Measurements from ENCODE around the gene ATP2B2. TPM values are rescaled to one million over a fixed set of nuclear protein-coding genes. Genes with fewer than 3 reads are reported as not detected.
A peak's percentile ranks its signal among the peaks of the same experiment; 100 is the strongest.

ATP2B2 gene
- total and polyA plus RNA-seq, 2 donors from 2014 or later = 0.19 to 0.22 TPM

DNA sequence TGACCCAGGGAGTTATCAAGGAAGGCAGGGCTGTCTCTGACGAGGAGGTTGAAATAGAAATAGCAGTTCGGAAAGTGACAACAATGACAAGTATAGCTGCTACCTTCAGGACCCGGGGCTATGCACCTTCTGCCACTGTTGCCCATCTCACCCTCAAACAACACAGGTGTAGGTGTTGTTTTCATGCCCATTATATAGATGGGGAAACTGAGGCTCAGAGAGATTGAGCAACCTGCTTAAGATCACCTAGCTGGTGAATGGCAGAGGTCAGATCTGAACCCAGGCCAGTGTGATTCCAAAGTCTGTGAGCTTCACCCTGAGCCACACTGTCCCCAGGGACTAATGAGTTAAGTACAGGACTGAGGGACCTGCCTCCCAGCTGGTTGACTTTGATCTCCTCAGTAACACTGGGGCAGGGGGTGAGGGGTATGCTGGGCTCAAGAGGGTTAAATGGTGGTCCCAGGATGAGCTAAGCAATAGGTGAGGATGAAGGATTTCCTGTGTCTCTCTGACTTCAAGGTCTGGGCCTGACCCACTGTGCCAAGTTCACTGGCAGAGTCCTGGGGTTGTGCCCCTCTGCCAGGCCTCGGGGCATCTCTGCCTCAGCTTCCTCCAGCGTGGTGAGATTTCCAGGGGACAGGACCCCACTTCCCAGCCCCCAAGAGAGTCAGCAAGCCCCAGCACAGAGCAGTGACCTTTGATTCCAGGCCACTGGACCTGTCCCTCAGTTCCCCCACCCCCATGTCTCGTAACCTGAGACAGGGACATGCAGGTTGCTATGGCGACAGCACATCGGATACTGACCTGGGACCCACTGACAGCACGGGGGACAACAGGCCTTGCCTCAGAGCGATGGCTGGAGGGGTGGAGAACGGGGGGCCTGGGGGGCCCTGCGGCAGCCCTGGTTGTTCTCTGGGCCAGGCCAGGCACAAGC, 35.0 kb downstream of the ATP2B2 start:
- TF ChIP-seq, protein P1, sequence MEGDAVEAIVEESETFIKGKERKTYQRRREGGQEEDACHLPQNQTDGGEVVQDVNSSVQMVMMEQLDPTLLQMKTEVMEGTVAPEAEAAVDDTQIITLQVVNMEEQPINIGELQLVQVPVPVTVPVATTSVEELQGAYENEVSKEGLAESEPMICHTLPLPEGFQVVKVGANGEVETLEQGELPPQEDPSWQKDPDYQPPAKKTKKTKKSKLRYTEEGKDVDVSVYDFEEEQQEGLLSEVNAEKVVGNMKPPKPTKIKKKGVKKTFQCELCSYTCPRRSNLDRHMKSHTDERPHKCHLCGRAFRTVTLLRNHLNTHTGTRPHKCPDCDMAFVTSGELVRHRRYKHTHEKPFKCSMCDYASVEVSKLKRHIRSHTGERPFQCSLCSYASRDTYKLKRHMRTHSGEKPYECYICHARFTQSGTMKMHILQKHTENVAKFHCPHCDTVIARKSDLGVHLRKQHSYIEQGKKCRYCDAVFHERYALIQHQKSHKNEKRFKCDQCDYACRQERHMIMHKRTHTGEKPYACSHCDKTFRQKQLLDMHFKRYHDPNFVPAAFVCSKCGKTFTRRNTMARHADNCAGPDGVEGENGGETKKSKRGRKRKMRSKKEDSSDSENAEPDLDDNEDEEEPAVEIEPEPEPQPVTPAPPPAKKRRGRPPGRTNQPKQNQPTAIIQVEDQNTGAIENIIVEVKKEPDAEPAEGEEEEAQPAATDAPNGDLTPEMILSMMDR (IDR thresholded peaks at IDR 0.05; ENCODE audit: borderline replicate concordance, extremely low read depth, insufficient read depth) = no peak
- H3K4me1 ChIP-seq (ENCODE audit: control insufficient read depth in 2 of 3, insufficient read depth in 2 of 3, low read depth in 1 of 3, low read length in 3 of 3) = no peaks in the 10 kb centered on the region
- H3K36me3 ChIP-seq (ENCODE audit: control insufficient read depth in 2 of 3, insufficient read depth in 3 of 3, low read length in 3 of 3) = no peaks in the 10 kb centered on the region
- no peaks in the 10 kb centered on the region for H3K27me3 ChIP-seq (ENCODE audit: control insufficient read depth, insufficient read depth, low read length)
- H3K9ac ChIP-seq (ENCODE audit: low read length in 3 of 3) = no peak overlapping the region
- no peak overlapping the region for H3K27ac ChIP-seq (ENCODE audit: low read depth in 2 of 2, low read length in 2 of 2)
- DNase-seq (peak in 4 of 5 donors; percentile 73 to 81 (median 76)), FAIRE-seq (no peak)
- intact Hi-C loops (cut with DNase I) = no loop called here
- H3K4me3 ChIP-seq (ENCODE audit: low read length in 3 of 3) = no peak overlapping the region
- H3K9me3 ChIP-seq (ENCODE audit: control insufficient read depth in 2 of 3, insufficient read depth in 1 of 3, low read length in 3 of 3) = no peaks in the 10 kb centered on the region

DNA sequence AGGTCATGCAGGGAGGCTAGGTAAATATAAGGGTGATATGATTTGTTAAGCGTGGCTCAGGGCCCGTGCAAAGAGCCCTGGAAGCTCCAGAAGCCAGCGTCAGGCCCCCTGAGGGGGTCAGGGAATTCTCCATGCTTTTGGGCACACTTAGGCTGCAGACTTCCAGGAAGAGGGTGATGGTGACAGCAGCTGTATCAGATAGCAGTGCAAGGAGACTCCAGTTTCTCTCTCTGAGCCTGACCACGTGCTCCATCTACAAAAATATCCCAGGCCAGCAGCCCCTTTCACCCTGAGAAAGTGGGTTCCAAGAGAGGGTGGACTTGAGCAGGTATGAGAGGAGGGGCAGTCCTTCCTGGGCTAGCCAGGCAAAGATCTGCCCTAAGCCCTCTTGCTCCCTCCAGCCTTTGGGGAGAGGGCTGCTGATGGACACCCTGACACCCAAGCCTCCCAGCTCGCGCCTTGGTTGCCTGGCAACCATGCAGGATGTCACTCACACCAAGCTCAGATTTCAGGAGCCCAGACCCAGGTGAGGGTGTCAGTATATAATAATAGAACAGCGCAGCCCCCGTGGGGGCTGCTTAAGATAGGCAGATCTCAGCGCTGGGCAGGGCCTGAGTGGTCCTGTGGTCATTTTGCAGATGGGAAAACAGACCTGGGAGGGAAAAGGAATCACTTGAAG, 35.8 kb downstream of the ATP2B2 start:
- FAIRE-seq (no peak), DNase-seq (peak; percentile 22 to 72 (median 61))
- Histone ChIP-seq H3K9ac (ENCODE audit: low read length in 3 of 3) (no peak overlapping the region), H3K27me3 (ENCODE audit: control insufficient read depth, insufficient read depth, low read length) (no peaks in the 10 kb centered on the region), H3K4me1 (ENCODE audit: control insufficient read depth in 2 of 3, insufficient read depth in 2 of 3, low read depth in 1 of 3, low read length in 3 of 3) (no peaks in the 10 kb centered on the region), H3K4me3 (ENCODE audit: low read length in 3 of 3) (no peak overlapping the region), H3K27ac (ENCODE audit: low read depth in 2 of 2, low read length in 2 of 2) (no peak overlapping the region), H3K36me3 (ENCODE audit: control insufficient read depth in 2 of 3, insufficient read depth in 3 of 3, low read length in 3 of 3) (no peaks in the 10 kb centered on the region), H3K9me3 (ENCODE audit: control insufficient read depth in 2 of 3, insufficient read depth in 1 of 3, low read length in 3 of 3) (no peaks in the 10 kb centered on the region)
- intact Hi-C loops (cut with DNase I) = no loop called here
- TF ChIP-seq, protein P1 (IDR thresholded peaks at IDR 0.05; ENCODE audit: borderline replicate concordance, extremely low read depth, insufficient read depth) = no peak

DNA sequence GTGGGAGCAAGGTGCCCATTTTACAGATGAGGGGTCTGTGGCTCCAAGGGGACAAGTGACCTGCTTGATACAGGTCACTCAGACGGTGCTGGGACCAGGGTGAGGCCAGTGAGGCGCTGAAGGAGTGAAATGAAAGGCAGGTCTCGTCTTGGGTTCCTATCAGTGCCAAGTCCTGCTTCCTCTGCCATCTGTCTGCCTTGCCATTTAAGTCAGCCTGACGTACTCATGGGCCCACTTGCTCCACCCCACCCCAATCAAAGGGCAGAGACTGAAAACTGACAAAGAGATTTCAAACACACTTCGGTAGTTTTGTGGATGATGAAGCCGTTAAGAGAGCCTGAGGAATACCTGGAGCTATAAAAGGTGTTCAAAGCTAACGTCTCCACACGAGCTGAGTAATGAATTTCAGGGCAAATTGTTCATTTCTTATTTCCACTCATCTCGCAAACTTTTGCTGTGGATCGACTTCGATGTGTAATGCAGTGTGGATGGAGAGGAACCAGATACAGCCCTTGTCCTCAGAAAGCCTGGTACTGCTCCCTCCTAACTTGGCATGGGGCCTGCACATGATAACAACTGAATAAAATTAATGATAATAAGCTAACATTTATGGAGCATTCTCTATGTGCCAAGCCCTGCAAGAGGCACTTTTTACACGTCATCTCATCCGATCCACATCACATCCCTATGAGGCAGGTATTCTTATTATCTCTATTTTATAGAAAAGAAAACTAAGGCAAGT, 36.6 kb downstream of the ATP2B2 start:
- Histone ChIP-seq H3K9ac (ENCODE audit: low read length in 3 of 3) (no peak overlapping the region), H3K4me3 (ENCODE audit: low read length in 3 of 3) (no peak overlapping the region), H3K9me3 (ENCODE audit: control insufficient read depth in 2 of 3, insufficient read depth in 1 of 3, low read length in 3 of 3) (no peaks in the 10 kb centered on the region), H3K36me3 (ENCODE audit: control insufficient read depth in 2 of 3, insufficient read depth in 3 of 3, low read length in 3 of 3) (no peaks in the 10 kb centered on the region), H3K4me1 (ENCODE audit: control insufficient read depth in 2 of 3, insufficient read depth in 2 of 3, low read depth in 1 of 3, low read length in 3 of 3) (no peaks in the 10 kb centered on the region), H3K27ac (ENCODE audit: low read depth in 2 of 2, low read length in 2 of 2) (no peak overlapping the region), H3K27me3 (ENCODE audit: control insufficient read depth, insufficient read depth, low read length) (no peaks in the 10 kb centered on the region)
- DNase-seq = peak in 1 of 5 donors; percentile 33
- FAIRE-seq = no peak
- TF ChIP-seq, protein P1 (IDR thresholded peaks at IDR 0.05; ENCODE audit: borderline replicate concordance, extremely low read depth, insufficient read depth) = no peak
- intact Hi-C loops (cut with DNase I) = no loop called here

Measured in kidney (tissue), 14 donors.